ENCODE data around the gene MFN2.

Gene MFN2

GRCh38 chr1:11961230-11961629 is 19.0 kb upstream of the MFN2 start (continued):
- TF ChIP-seq PRDM10 (tag by site-specific recombination; IDR thresholded peaks at IDR 0.05) = peak; percentile 33; the same call in 1 of the 2 replicates
- no peak for TF ChIP-seq RBAK (tag by site-specific recombination; IDR thresholded peaks at IDR 0.05)
- no peak for TF ChIP-seq KLF1 (tag by site-specific recombination; IDR thresholded peaks at IDR 0.05)
- peak; percentile 86 for TF ChIP-seq PRDM6 (tag by site-specific recombination; IDR thresholded peaks at IDR 0.05)
- TF ChIP-seq ZSCAN23 (tag by site-specific recombination; IDR thresholded peaks at IDR 0.05) = no peak
- peak; percentile 83 for TF ChIP-seq SP7 (tag by site-specific recombination; IDR thresholded peaks at IDR 0.05)
- TF ChIP-seq IKZF3 (tag by site-specific recombination; IDR thresholded peaks at IDR 0.05) = peak; percentile 62
- TF ChIP-seq ZBTB26 (tag by site-specific recombination; optimal IDR thresholded peaks at IDR 0.05) = no peak
- no peak for TF ChIP-seq REST (tag by site-specific recombination; IDR thresholded peaks at IDR 0.05)
- peak; percentile 38; the same call in 1 of the 2 replicates for TF ChIP-seq MEIS1 (CRISPR knock-in tag; IDR thresholded peaks at IDR 0.05; ENCODE audit: borderline replicate concordance)
- TF ChIP-seq ZNF311 (tag by site-specific recombination; IDR thresholded peaks at IDR 0.05; ENCODE audit: borderline replicate concordance) = no peak
- no peak for TF ChIP-seq ZNF274 (IDR thresholded peaks at IDR 0.05; ENCODE audit: low read length)
- no peak for TF ChIP-seq ZNF274 (tag by site-specific recombination; IDR thresholded peaks at IDR 0.05; ENCODE audit: borderline replicate concordance)
- no peak for TF ChIP-seq ZNF645 (tag by site-specific recombination; IDR thresholded peaks at IDR 0.05)
- TF ChIP-seq ZNF366 (tag by site-specific recombination; conservative IDR thresholded peaks at IDR 0.05) = peak; percentile 72
- TF ChIP-seq ZBTB8A (tag by site-specific recombination; IDR thresholded peaks at IDR 0.05) = no peak
- TF ChIP-seq HOXD13 (CRISPR knock-in tag; IDR thresholded peaks at IDR 0.05; ENCODE audit: borderline replicate concordance) = no peak
- TF ChIP-seq ZNF174 (tag by site-specific recombination; IDR thresholded peaks at IDR 0.05) = no peak
- TF ChIP-seq ZNF600 (tag by site-specific recombination; IDR thresholded peaks at IDR 0.05) = peak; percentile 74
- TF ChIP-seq SP3 (tag by site-specific recombination; IDR thresholded peaks at IDR 0.05) = no peak
- TF ChIP-seq ZNF132 (tag by site-specific recombination; IDR thresholded peaks at IDR 0.05; ENCODE audit: borderline replicate concordance) = no peak
